Islet precursor cell (in vitro differentiated cells): ENCODE measurements around the gene CHD5.

Experiments
- DNase-seq: peaks from one replicate; pipeline ENCODE4 v3.0.0-alpha.2; 2018

Gene CHD5

GRCh38 chr1:6052543-6053205, 127.4 kb downstream of the CHD5 start:
- peak; percentile 86 for DNase-seq
